ENCODE data around the gene IL9.

DNA sequence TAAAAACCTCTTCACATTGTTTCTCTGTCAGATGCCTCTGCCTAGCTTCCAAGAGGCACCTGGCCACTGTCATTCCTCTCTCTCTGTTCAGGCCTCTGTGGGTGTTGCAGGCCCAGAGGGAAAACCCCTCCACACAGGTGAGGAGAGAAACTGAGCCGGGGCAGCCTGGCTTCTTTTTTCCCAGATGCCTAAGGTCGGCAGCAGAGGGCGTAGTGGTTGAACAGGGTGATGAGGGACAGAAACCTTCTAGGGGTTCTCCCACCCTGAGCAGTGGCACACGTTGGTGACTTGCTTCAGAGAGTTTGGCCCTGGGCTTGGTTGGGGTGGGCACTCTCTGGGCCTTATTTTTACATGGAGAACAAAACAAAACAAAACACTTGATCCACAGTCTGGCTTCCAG lies 12.2 kb downstream of the IL9 start:
- TF ChIP-seq, protein P1, sequence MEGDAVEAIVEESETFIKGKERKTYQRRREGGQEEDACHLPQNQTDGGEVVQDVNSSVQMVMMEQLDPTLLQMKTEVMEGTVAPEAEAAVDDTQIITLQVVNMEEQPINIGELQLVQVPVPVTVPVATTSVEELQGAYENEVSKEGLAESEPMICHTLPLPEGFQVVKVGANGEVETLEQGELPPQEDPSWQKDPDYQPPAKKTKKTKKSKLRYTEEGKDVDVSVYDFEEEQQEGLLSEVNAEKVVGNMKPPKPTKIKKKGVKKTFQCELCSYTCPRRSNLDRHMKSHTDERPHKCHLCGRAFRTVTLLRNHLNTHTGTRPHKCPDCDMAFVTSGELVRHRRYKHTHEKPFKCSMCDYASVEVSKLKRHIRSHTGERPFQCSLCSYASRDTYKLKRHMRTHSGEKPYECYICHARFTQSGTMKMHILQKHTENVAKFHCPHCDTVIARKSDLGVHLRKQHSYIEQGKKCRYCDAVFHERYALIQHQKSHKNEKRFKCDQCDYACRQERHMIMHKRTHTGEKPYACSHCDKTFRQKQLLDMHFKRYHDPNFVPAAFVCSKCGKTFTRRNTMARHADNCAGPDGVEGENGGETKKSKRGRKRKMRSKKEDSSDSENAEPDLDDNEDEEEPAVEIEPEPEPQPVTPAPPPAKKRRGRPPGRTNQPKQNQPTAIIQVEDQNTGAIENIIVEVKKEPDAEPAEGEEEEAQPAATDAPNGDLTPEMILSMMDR (IDR thresholded peaks at IDR 0.05): no peak
- no peak for TF ChIP-seq POLR2A (IDR thresholded peaks at IDR 0.05)

All from body of pancreas (tissue), 4 donors.